NT2/D1 (cell line): ENCODE results near the gene DISC1.

Experiments used
- SUZ12 ChIP-seq: IDR thresholded peaks from 2 replicates; pipeline ENCODE4 v1.6.1; 2011; ENCODE audit not compliant: insufficient read length, insufficient read depth; ENCODE audit errors: extremely low read depth
- YY1 ChIP-seq: IDR thresholded peaks from 2 replicates; pipeline ENCODE4 v1.6.1; 2011; ENCODE audit not compliant: insufficient read length, insufficient read depth
- ZNF274 ChIP-seq: IDR thresholded peaks from 2 replicates; pipeline ENCODE4 v1.6.1; 2011; ENCODE audit warnings: mild to moderate bottlenecking, low read depth, low read length

GRCh38 chr1:231738554-231738953 lies 112.0 kb downstream of the DISC1 start:
- TF ChIP-seq ZNF274, result no peak
- no peak for TF ChIP-seq YY1
- no peak for TF ChIP-seq SUZ12
